Activated T-helper 2 cell treated with anti-CD3 and anti-CD28 coated beads, Interferon-gamma antibody, Interleukin-2, Interleukin-4, amounts not matched to agents 10 μg/mL and 5 μg/mL and 100 μg/mL, durations not matched to agents 14 hours and 24 hours and 36 hours (primary cell): ENCODE measurements around the gene BACH1. TPM values are rescaled to one million over a fixed set of nuclear protein-coding genes. Genes with fewer than 3 reads are reported as not detected.
"Not testable (repeated sequence)": the region's sequence is repeated elsewhere in the genome, so short reads cannot be mapped to it uniquely, and the experiment has no call there.

ENCODE experiments used
- DNase-seq: peaks from one replicate; pipeline ENCODE4 v3.0.0; 2021; ENCODE audit warnings: low spot score
- H3K27ac Mint-ChIP-seq: one replicate; pipeline ENCODE4 v1.8.0; 2021; ENCODE audit warnings: mixed read lengths
- H3K27me3 Mint-ChIP-seq: one replicate; pipeline ENCODE4 v1.8.0; 2021; ENCODE audit warnings: low read depth, mixed read lengths
- H3K36me3 Mint-ChIP-seq: one replicate; pipeline ENCODE4 v1.8.0; 2021; ENCODE audit warnings: low read depth, mixed read lengths
- H3K4me1 Mint-ChIP-seq: one replicate; pipeline ENCODE4 v1.8.0; 2021; ENCODE audit warnings: low read depth, mixed read lengths
- H3K4me3 Mint-ChIP-seq: one replicate; pipeline ENCODE4 v1.8.0; 2021; ENCODE audit warnings: low read depth, mild to moderate bottlenecking, moderate library complexity, mixed read lengths
- H3K9me3 Mint-ChIP-seq: one replicate; pipeline ENCODE4 v1.8.0; 2021; ENCODE audit warnings: mixed read lengths
- intact Hi-C: fragments of 100-400 bp; cut with micrococcal nuclease; formaldehyde crosslinking; loops from one replicate; pipeline ENCODE4 v1.15.1; 2023
- total RNA-seq: library from RNA; stranded (reverse); gene quantifications from 2 replicates; pipeline ENCODE4 v1.2.3, GENCODE V29; 2022

Gene BACH1
- total RNA-seq, 1 donor from 2014 or later: 37.9 TPM

GRCh38 chr21:29342363-29342957 is 43.7 kb downstream of the BACH1 start:
- Mint-ChIP-seq H3K4me3 (peak overlapping the region; percentile 51), H3K4me1 (peaks cover 43% of the 10 kb centered on the region)
- intact Hi-C loops: loop anchor here (1.0 to 2.0 kb wide), 2 partner anchors 36 to 44 kb away; partner anchors contain the start of gene BACH1

GRCh38 chr21:29343519-29343918 is 44.8 kb downstream of the BACH1 start:
- DNase-seq: no peak

More at GRCh38 chr21:29342363-29342957, 43.7 kb downstream of the BACH1 start:
- peaks cover 22% of the 10 kb centered on the region for H3K36me3 Mint-ChIP-seq
- peak; percentile 14 for DNase-seq
- peak overlapping the region; percentile 86 for H3K27ac Mint-ChIP-seq
- H3K9me3 Mint-ChIP-seq: no peaks in the 10 kb centered on the region
- H3K27me3 Mint-ChIP-seq: no peaks in the 10 kb centered on the region

GRCh38 chr21:29346281-29346680 is 47.6 kb downstream of the BACH1 start:
- Mint-ChIP-seq H3K27me3 (no peaks in the 10 kb centered on the region), H3K9me3 (no peaks in the 10 kb centered on the region), H3K36me3 (peaks cover 20% of the 10 kb centered on the region), H3K4me3 (no peak overlapping the region), H3K27ac (peak overlapping the region; percentile 24), H3K4me1 (peaks cover 51% of the 10 kb centered on the region)
- intact Hi-C loops: no loop called here
- no peak for DNase-seq

More at GRCh38 chr21:29343519-29343918, 44.8 kb downstream of the BACH1 start:
- Mint-ChIP-seq H3K9me3 (no peaks in the 10 kb centered on the region), H3K36me3 (peaks cover 22% of the 10 kb centered on the region), H3K27me3 (no peaks in the 10 kb centered on the region), H3K27ac (no peak overlapping the region), H3K4me3 (no peak overlapping the region), H3K4me1 (peaks cover 53% of the 10 kb centered on the region)
- intact Hi-C loops: loop anchor here (2.0 kb wide), 1 partner anchor 45 kb away; the partner anchor contains the start of gene BACH1

GRCh38 chr21:29346771-29347170 is 48.0 kb downstream of the BACH1 start:
- Mint-ChIP-seq H3K9me3 (no peaks in the 10 kb centered on the region), H3K4me1 (peaks cover 51% of the 10 kb centered on the region), H3K36me3 (peaks cover 23% of the 10 kb centered on the region), H3K4me3 (no peak overlapping the region), H3K27me3 (no peaks in the 10 kb centered on the region), H3K27ac (peak overlapping the region; percentile 24)
- DNase-seq: no peak
- intact Hi-C loops: no loop called here

- Mint-ChIP-seq H3K36me3 (peaks cover 18% of the 10 kb centered on the region), H3K4me1 (peaks cover 46% of the 10 kb centered on the region), H3K27ac (no peak overlapping the region), H3K9me3 (no peaks in the 10 kb centered on the region), H3K4me3 (no peak overlapping the region), H3K27me3 (no peaks in the 10 kb centered on the region)
- no peak for DNase-seq
- intact Hi-C loops: no loop called here
Observed at GRCh38 chr21:29347274-29347681, 48.6 kb downstream of the BACH1 start.

GRCh38 chr21:29349702-29350101 is 51.0 kb downstream of the BACH1 start:
- H3K27ac Mint-ChIP-seq: no peak overlapping the region
- intact Hi-C loops: loop anchor here (2.0 kb wide), 1 partner anchor 105 kb away; no protein-coding TSS in a partner anchor

GRCh38 chr21:29350246-29350779 is 51.6 kb downstream of the BACH1 start:
- H3K27me3 Mint-ChIP-seq: no peaks in the 10 kb centered on the region
- peaks cover 30% of the 10 kb centered on the region for H3K4me1 Mint-ChIP-seq
- no peak overlapping the region for H3K4me3 Mint-ChIP-seq
- intact Hi-C loops: no loop called here
- H3K36me3 Mint-ChIP-seq: peaks cover 29% of the 10 kb centered on the region
- no peak for DNase-seq
- H3K9me3 Mint-ChIP-seq: peaks cover 15% of the 10 kb centered on the region
- no peak overlapping the region for H3K27ac Mint-ChIP-seq

More at GRCh38 chr21:29349702-29350101, 51.0 kb downstream of the BACH1 start:
- Mint-ChIP-seq H3K27me3 (no peaks in the 10 kb centered on the region), H3K4me1 (peaks cover 30% of the 10 kb centered on the region), H3K9me3 (peaks cover 13% of the 10 kb centered on the region), H3K4me3 (no peak overlapping the region), H3K36me3 (peaks cover 27% of the 10 kb centered on the region)
- DNase-seq: no peak

GRCh38 chr21:29351691-29352090 is 53.0 kb downstream of the BACH1 start:
- Mint-ChIP-seq H3K27me3 (no peaks in the 10 kb centered on the region), H3K27ac (no peak overlapping the region), H3K4me3 (no peak overlapping the region), H3K36me3 (peaks cover 35% of the 10 kb centered on the region), H3K4me1 (peaks cover 28% of the 10 kb centered on the region), H3K9me3 (peaks cover 15% of the 10 kb centered on the region)
- intact Hi-C loops: no loop called here
- no peak for DNase-seq

- Mint-ChIP-seq H3K9me3 (peaks cover 15% of the 10 kb centered on the region), H3K36me3 (peaks cover 45% of the 10 kb centered on the region)
- DNase-seq, H3K27ac Mint-ChIP-seq, intact Hi-C loops, H3K4me3 Mint-ChIP-seq, H3K27me3 Mint-ChIP-seq, H3K4me1 Mint-ChIP-seq: not testable (repeated sequence)
Observed at GRCh38 chr21:29355043-29355710, 56.5 kb downstream of the BACH1 start.

- H3K27me3 Mint-ChIP-seq, H3K27ac Mint-ChIP-seq, H3K4me1 Mint-ChIP-seq, DNase-seq, H3K4me3 Mint-ChIP-seq, intact Hi-C loops: not testable (repeated sequence)
- Mint-ChIP-seq H3K36me3 (peaks cover 46% of the 10 kb centered on the region), H3K9me3 (peaks cover 15% of the 10 kb centered on the region)
Observed at GRCh38 chr21:29356291-29356690, 57.6 kb downstream of the BACH1 start.

GRCh38 chr21:29356810-29357209 is 58.1 kb downstream of the BACH1 start:
- DNase-seq, intact Hi-C loops, H3K27ac Mint-ChIP-seq, H3K27me3 Mint-ChIP-seq, H3K4me3 Mint-ChIP-seq, H3K4me1 Mint-ChIP-seq: not testable (repeated sequence)
- peaks cover 15% of the 10 kb centered on the region for H3K9me3 Mint-ChIP-seq
- H3K36me3 Mint-ChIP-seq: peaks cover 41% of the 10 kb centered on the region

GRCh38 chr21:29359718-29360117 is 61.0 kb downstream of the BACH1 start:
- Mint-ChIP-seq H3K27ac (no peak overlapping the region), H3K27me3 (no peaks in the 10 kb centered on the region), H3K4me3 (no peak overlapping the region), H3K36me3 (peaks cover 28% of the 10 kb centered on the region), H3K9me3 (peaks cover 2% of the 10 kb centered on the region), H3K4me1 (peaks cover 3% of the 10 kb centered on the region)
- intact Hi-C loops: no loop called here
- DNase-seq: no peak
